Measurements from ENCODE around the gene REM2. TPM values are rescaled to one million over a fixed set of nuclear protein-coding genes. Genes with fewer than 3 reads are reported as not detected.

Gene REM2
- total and polyA plus RNA-seq, 2 donors (not counting 1 experiment from before 2014, with no cell fraction given): 0.06 to 0.17 TPM

GRCh38 chr14:22839159-22839779 lies 43.8 kb upstream of the REM2 start:
- Histone ChIP-seq H3K9me3 (ENCODE audit: control insufficient read depth, insufficient read depth, low read depth, low read length) (no peaks in the 10 kb centered on the region), H3K4me3 (replicated peaks in 1 of 4; ENCODE audit: control extremely low read depth in 1 of 4, insufficient read depth in 1 of 4, low read depth in 3 of 4, low read length in 4 of 4) (peak overlapping the region; percentile 82 to 94 (median 91)), H4K20me1 (ENCODE audit: control insufficient read depth, extremely low read depth, insufficient read depth, low read length) (no peaks in the 10 kb centered on the region), H3K36me3 (ENCODE audit: control insufficient read depth, insufficient read depth, low read length) (peaks cover 42% of the 10 kb centered on the region), H3K9ac (ENCODE audit: insufficient read depth, low read length) (peak overlapping the region; percentile 98), H3K4me1 (ENCODE audit: control insufficient read depth, extremely low read depth, insufficient read depth, low read length) (peaks cover 20% of the 10 kb centered on the region), H3K27me3 (ENCODE audit: control insufficient read depth, insufficient read depth, low read length) (no peaks in the 10 kb centered on the region), H2AFZ (ENCODE audit: low read length) (no peak overlapping the region), H3K4me2 (ENCODE audit: extremely low read depth, insufficient read depth, low read length) (peak overlapping the region; percentile 86), H3K27ac (ENCODE audit: insufficient read depth, low read length) (peak overlapping the region; percentile 85), H3K79me2 (ENCODE audit: control insufficient read depth, insufficient read depth, low read length) (peaks cover 78% of the 10 kb centered on the region)
- no peak for TF ChIP-seq EZH2 (IDR thresholded peaks at IDR 0.05; ENCODE audit: low read length, missing control alignments)
- TF ChIP-seq, protein P1, sequence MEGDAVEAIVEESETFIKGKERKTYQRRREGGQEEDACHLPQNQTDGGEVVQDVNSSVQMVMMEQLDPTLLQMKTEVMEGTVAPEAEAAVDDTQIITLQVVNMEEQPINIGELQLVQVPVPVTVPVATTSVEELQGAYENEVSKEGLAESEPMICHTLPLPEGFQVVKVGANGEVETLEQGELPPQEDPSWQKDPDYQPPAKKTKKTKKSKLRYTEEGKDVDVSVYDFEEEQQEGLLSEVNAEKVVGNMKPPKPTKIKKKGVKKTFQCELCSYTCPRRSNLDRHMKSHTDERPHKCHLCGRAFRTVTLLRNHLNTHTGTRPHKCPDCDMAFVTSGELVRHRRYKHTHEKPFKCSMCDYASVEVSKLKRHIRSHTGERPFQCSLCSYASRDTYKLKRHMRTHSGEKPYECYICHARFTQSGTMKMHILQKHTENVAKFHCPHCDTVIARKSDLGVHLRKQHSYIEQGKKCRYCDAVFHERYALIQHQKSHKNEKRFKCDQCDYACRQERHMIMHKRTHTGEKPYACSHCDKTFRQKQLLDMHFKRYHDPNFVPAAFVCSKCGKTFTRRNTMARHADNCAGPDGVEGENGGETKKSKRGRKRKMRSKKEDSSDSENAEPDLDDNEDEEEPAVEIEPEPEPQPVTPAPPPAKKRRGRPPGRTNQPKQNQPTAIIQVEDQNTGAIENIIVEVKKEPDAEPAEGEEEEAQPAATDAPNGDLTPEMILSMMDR (conservative IDR thresholded peaks at IDR 0.05 in 1 of 2, IDR thresholded peaks at IDR 0.05 in 1 of 2; ENCODE audit: low read depth in 1 of 2, low read length in 2 of 2): no peak
- peak in 1 of 2 donors; percentile 81 for DNase-seq (ENCODE audit: low read depth in 2 of 2)

DNA sequence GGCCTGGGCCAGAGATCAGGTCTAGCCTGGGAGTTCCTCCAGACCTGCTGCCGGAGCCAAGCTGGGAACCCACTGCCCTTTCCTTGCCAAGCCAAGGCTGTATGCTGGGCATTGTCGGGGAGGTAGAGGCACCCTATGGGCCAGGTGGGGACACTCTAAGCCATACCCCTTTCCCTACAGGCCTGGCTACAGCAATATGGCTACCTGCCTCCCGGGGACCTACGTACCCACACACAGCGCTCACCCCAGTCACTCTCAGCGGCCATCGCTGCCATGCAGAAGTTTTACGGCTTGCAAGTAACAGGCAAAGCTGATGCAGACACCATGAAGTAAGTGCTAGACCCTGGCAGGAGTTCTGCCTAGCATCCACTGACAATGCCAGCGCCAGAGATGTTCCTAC lies 41.7 kb upstream of the REM2 start:
- Histone ChIP-seq H3K4me2 (ENCODE audit: extremely low read depth, insufficient read depth, low read length) (no peak overlapping the region), H3K9me3 (ENCODE audit: control insufficient read depth, insufficient read depth, low read depth, low read length) (no peaks in the 10 kb centered on the region), H4K20me1 (ENCODE audit: control insufficient read depth, extremely low read depth, insufficient read depth, low read length) (no peaks in the 10 kb centered on the region), H3K27me3 (ENCODE audit: control insufficient read depth, insufficient read depth, low read length) (no peaks in the 10 kb centered on the region), H2AFZ (ENCODE audit: low read length) (no peak overlapping the region), H3K4me1 (ENCODE audit: control insufficient read depth, extremely low read depth, insufficient read depth, low read length) (peaks cover 27% of the 10 kb centered on the region), H3K27ac (ENCODE audit: insufficient read depth, low read length) (peak overlapping the region; percentile 63), H3K36me3 (ENCODE audit: control insufficient read depth, insufficient read depth, low read length) (peaks cover 54% of the 10 kb centered on the region), H3K79me2 (ENCODE audit: control insufficient read depth, insufficient read depth, low read length) (peaks cover 94% of the 10 kb centered on the region), H3K4me3 (replicated peaks in 1 of 4; ENCODE audit: control extremely low read depth in 1 of 4, insufficient read depth in 1 of 4, low read depth in 3 of 4, low read length in 4 of 4) (peak overlapping the region in 1 of 4 experiments; percentile 30), H3K9ac (ENCODE audit: insufficient read depth, low read length) (no peak overlapping the region)
- no peak for TF ChIP-seq EZH2 (IDR thresholded peaks at IDR 0.05; ENCODE audit: low read length, missing control alignments)
- TF ChIP-seq, protein P1 (conservative IDR thresholded peaks at IDR 0.05 in 1 of 2, IDR thresholded peaks at IDR 0.05 in 1 of 2; ENCODE audit: low read depth in 1 of 2, low read length in 2 of 2): no peak
- DNase-seq (ENCODE audit: low read depth in 2 of 2): no peak

GRCh38 chr14:22841769-22842168 lies 41.3 kb upstream of the REM2 start:
- Histone ChIP-seq H3K27ac (ENCODE audit: insufficient read depth, low read length) (peak overlapping the region; percentile 63), H3K9me3 (ENCODE audit: control insufficient read depth, insufficient read depth, low read depth, low read length) (no peaks in the 10 kb centered on the region), H3K79me2 (ENCODE audit: control insufficient read depth, insufficient read depth, low read length) (peaks cover 93% of the 10 kb centered on the region), H3K9ac (ENCODE audit: insufficient read depth, low read length) (no peak overlapping the region), H4K20me1 (ENCODE audit: control insufficient read depth, extremely low read depth, insufficient read depth, low read length) (no peaks in the 10 kb centered on the region), H2AFZ (ENCODE audit: low read length) (no peak overlapping the region), H3K4me1 (ENCODE audit: control insufficient read depth, extremely low read depth, insufficient read depth, low read length) (peaks cover 32% of the 10 kb centered on the region), H3K36me3 (ENCODE audit: control insufficient read depth, insufficient read depth, low read length) (peaks cover 58% of the 10 kb centered on the region), H3K27me3 (ENCODE audit: control insufficient read depth, insufficient read depth, low read length) (no peaks in the 10 kb centered on the region), H3K4me2 (ENCODE audit: extremely low read depth, insufficient read depth, low read length) (no peak overlapping the region), H3K4me3 (replicated peaks in 1 of 4; ENCODE audit: control extremely low read depth in 1 of 4, insufficient read depth in 1 of 4, low read depth in 3 of 4, low read length in 4 of 4) (peak overlapping the region in 1 of 4 experiments; percentile 30)
- DNase-seq (ENCODE audit: low read depth in 2 of 2): no peak
- no peak for TF ChIP-seq EZH2 (IDR thresholded peaks at IDR 0.05; ENCODE audit: low read length, missing control alignments)
- TF ChIP-seq, protein P1 (conservative IDR thresholded peaks at IDR 0.05 in 1 of 2, IDR thresholded peaks at IDR 0.05 in 1 of 2; ENCODE audit: low read depth in 1 of 2, low read length in 2 of 2): no peak
